ENCODE results near the gene FYN. TPM values are rescaled to one million over a fixed set of nuclear protein-coding genes. Genes with fewer than 3 reads are reported as not detected.

Gene FYN
- total and polyA plus RNA-seq, 2 of the 4 experiments (the other 2 are of a cell fraction): 30.8 to 36.4 TPM

GRCh38 chr6:111780393-111780792 is 92.9 kb downstream of the FYN start:
- H3K14ac ChIP-seq (replicated peaks; ENCODE audit: low read depth, low read length): no peak overlapping the region
- ATAC-seq (ENCODE audit: low read depth): no peak
- ChIA-PET CTCF (no interaction called here), POLR2A (ENCODE audit: unreplicated experiment) (no interaction called here)
- no peak for DNase-seq
- H4K5ac ChIP-seq (ENCODE audit: low read depth, low read length): no peak overlapping the region
- H3K23ac ChIP-seq (ENCODE audit: low read depth, low read length): no peak overlapping the region
- no peak overlapping the region for H2BK120ac ChIP-seq (ENCODE audit: low read depth, low read length)
- no peak overlapping the region for H2AFZ ChIP-seq (replicated peaks; ENCODE audit: low read length, poor library complexity)
- TF ChIP-seq BHLHE40 (IDR thresholded peaks at IDR 0.05; ENCODE audit: low read depth, low read length) (no peak), RCOR1 (IDR thresholded peaks at IDR 0.05; ENCODE audit: insufficient replicate concordance, low read length) (no peak), MXI1 (IDR thresholded peaks at IDR 0.05; ENCODE audit: borderline replicate concordance, low read depth, low read length) (no peak), MAZ (IDR thresholded peaks at IDR 0.05; ENCODE audit: borderline replicate concordance, low read depth, low read length) (no peak), USF2 (IDR thresholded peaks at IDR 0.05; ENCODE audit: low read depth, low read length) (no peak), RFX5 (IDR thresholded peaks at IDR 0.05; ENCODE audit: low read depth, low read length) (no peak), NFE2L2 (IDR thresholded peaks at IDR 0.05; ENCODE audit: low read depth, low read length) (no peak)
- TF ChIP-seq, protein P1, sequence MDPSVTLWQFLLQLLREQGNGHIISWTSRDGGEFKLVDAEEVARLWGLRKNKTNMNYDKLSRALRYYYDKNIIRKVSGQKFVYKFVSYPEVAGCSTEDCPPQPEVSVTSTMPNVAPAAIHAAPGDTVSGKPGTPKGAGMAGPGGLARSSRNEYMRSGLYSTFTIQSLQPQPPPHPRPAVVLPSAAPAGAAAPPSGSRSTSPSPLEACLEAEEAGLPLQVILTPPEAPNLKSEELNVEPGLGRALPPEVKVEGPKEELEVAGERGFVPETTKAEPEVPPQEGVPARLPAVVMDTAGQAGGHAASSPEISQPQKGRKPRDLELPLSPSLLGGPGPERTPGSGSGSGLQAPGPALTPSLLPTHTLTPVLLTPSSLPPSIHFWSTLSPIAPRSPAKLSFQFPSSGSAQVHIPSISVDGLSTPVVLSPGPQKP (IDR thresholded peaks at IDR 0.05; ENCODE audit: borderline replicate concordance, low read depth, low read length): no peak
- peaks cover 4% of the 10 kb centered on the region for H3K4me1 ChIP-seq (ENCODE audit: control insufficient read depth, insufficient read depth, low read length)
- no peaks in the 10 kb centered on the region for H3K27me3 ChIP-seq (ENCODE audit: control insufficient read depth, insufficient read depth, low read length)
- dilution Hi-C loops (cut with HindIII; ENCODE audit: low sequenced_read_pairs, unreplicated experiment) (no loop called here), intact Hi-C loops (cut with micrococcal nuclease) (no loop called here), in situ Hi-C loops (cut with MboI; ENCODE audit: low sequenced_read_pairs) (no loop called here)
- no peak overlapping the region for H3K4me2 ChIP-seq (ENCODE audit: low read depth, low read length)
- no peak overlapping the region for H2BK20ac ChIP-seq (ENCODE audit: low read depth, low read length)
- no CpG with 5 or more reads among the region's 5 CpGs for WGBS, 2 experiments (ENCODE audit: extremely low coverage in 2 of 2, insufficient read length in 1 of 2)
- peaks cover 13 to 22% of the 10 kb centered on the region in 2 experiments; a peak in 2 of 4 replicates for H3K79me1 ChIP-seq (ENCODE audit: low read depth in 1 of 2, low read length in 2 of 2)
- H3K27ac ChIP-seq (ENCODE audit: insufficient read depth, low read length): no peak overlapping the region
- no peak overlapping the region for H3K4me3 ChIP-seq (ENCODE audit: insufficient read depth, low read depth, low read length)
- H3K56ac ChIP-seq (ENCODE audit: extremely low read depth, insufficient read depth, low read length): no peak overlapping the region
- no peak overlapping the region for H2BK5ac ChIP-seq (ENCODE audit: low read depth, low read length, poor library complexity, severe bottlenecking)
- H4K91ac ChIP-seq (ENCODE audit: insufficient read depth, low read depth, low read length): no peak overlapping the region
- H2BK15ac ChIP-seq (ENCODE audit: low read depth, low read length): no peak overlapping the region
- no peak overlapping the region for H3K4ac ChIP-seq (ENCODE audit: low read depth, low read length)
- no peaks in the 10 kb centered on the region; the same call in 1 of the 2 replicates for H4K20me1 ChIP-seq (ENCODE audit: insufficient read depth, low read length)
- H2AK9ac ChIP-seq (replicated peaks; ENCODE audit: low read depth, low read length, poor library complexity): no peak overlapping the region
- H3K9me1 ChIP-seq (ENCODE audit: insufficient read depth, low read length): peaks cover 8% of the 10 kb centered on the region
- no peaks in the 10 kb centered on the region for H3K9me3 ChIP-seq (ENCODE audit: control insufficient read depth, insufficient read depth, low read length)
- no peak overlapping the region for H3K18ac ChIP-seq (ENCODE audit: low read depth, low read length)
- no peak overlapping the region for H2AK5ac ChIP-seq (ENCODE audit: low read depth, low read length)
- H3K36me3 ChIP-seq (ENCODE audit: control insufficient read depth, insufficient read depth, low read length): no peaks in the 10 kb centered on the region; the same call in 1 of the 2 replicates
- no peak overlapping the region for H3K9ac ChIP-seq (ENCODE audit: low read depth, low read length)
- BruUV-seq (replicated peaks): no TSS peak
- no peak overlapping the region for H4K8ac ChIP-seq (ENCODE audit: low read depth in 2 of 2, low read length in 2 of 2)

All from IMR-90 (cell line).